HG03025 (cell line): ENCODE measurements around the gene NRL.

Experiments used
- ATAC-seq: cut with Tn5 transposase; IDR thresholded peaks from one replicate; pipeline ENCODE4 v1.9.1; 2021; ENCODE audit warnings: mild to moderate bottlenecking, moderate library complexity; ENCODE audit not compliant: unreplicated experiment, low FRiP score

Gene NRL

GRCh38 chr14:24069411-24069735 is 45.4 kb downstream of the NRL start:
- ATAC-seq = no peak

DNA sequence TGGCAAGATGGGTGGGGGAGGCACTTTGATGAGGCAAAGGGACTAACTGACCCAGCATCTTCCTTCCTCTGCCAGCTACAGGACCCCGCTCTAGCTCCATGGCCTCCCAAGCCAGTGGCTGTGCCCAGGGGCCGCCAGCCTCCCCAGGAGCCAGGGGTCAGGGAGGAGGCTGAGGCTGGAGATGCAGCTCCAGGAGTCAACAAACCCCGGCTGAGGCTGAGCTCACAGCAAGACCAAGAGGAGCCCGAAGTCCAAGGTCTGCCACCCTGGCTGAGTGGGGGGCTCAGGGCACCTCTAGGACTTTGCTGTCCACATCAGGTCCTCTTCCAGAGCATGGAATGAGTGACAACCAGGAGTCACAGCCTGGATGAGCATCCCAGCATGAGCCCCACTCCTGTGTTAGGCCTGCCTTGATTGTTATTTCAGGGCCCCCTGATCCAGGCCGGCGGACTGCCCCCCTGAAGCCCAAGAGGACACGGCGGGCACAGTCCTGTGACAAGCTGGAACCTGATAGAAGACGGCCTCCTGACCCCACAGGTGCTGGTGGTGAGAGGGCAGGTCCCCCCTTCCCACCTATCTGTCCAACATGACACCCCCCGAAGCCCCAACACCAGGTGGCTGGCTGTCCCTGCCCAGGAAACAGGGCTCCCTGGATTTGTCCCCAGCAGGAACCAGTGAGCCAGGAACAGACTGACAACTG is 45.9 kb downstream of the NRL start:
- no peak for ATAC-seq

GRCh38 chr14:24067133-24068082 is 47.3 kb downstream of the NRL start:
- ATAC-seq = no peak

DNA sequence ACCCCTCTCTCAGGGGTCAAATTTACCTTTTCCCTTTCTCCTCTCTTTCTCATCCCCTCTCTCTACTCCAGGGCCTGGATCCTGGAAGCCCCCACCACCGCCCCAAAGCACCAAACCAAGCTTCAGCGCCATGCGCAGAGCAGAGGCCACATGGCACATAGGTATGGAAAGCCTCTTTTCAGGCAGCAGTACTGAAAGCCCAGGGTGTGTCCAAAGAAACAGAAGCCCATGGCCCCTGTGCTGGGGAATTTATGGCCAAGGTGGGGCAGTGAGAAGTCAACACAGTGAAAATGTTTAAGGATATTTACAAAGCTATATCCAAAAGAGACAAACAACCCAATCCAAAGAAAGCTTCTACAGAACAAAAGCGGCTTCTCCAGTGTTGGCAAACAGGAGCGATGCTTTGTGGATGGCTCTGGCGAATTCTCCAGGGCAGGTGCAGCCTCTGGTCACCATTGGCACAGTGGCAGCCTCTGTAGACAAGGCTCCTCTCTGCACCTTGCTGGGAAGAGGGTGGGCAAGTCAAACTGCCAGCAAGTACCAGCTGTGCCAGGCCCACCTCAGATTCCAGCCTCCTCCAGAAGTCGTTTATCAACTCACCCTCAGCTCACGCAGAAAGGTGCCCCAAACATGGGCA is 48.1 kb downstream of the NRL start:
- ATAC-seq = no peak

- ATAC-seq = no peak
Measured at GRCh38 chr14:24065408-24065807, 49.3 kb downstream of the NRL start.

- no peak for ATAC-seq
Measured at GRCh38 chr14:24064856-24065255, 49.9 kb downstream of the NRL start.

- ATAC-seq = no peak
Measured at GRCh38 chr14:24064091-24064795, 50.5 kb downstream of the NRL start.

GRCh38 chr14:24063263-24063836 is 51.4 kb downstream of the NRL start:
- ATAC-seq = no peak

DNA sequence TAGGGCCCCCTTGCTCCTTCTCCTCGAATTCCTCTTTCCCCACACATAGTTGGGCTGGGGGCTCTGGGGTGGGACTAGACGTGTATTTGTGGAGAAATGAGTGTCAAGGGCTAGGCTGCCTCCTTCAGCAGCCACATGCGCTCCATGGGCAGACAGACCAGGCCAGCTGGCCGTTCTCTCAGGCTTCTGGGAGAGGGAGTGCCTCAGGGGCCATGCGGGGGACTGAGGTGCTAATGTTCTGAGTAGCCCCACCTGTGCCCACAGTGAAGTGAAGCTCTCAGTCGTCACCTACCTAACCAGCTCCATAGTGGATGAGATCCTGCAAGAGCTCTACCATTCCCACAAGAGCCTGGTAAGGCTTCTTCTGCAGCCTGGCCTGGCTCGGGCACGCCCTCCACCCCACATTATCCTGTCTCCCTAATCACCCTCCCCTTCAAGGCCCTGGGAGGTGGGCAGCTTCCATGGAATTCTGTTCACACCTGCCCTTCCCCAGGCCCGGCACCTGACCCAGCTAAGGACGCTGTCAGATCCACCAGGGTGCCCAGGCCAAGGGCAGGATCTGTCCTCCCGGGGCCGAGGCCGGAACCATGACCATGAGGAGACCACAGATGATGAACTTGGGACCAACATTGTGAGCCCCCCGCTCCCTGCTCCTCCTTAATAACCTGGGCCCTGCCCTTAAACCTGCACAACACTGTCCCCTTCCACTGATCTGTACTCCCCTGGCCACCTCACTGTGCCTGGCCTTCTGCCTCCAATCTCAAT is 52.4 kb downstream of the NRL start:
- ATAC-seq = no peak

DNA sequence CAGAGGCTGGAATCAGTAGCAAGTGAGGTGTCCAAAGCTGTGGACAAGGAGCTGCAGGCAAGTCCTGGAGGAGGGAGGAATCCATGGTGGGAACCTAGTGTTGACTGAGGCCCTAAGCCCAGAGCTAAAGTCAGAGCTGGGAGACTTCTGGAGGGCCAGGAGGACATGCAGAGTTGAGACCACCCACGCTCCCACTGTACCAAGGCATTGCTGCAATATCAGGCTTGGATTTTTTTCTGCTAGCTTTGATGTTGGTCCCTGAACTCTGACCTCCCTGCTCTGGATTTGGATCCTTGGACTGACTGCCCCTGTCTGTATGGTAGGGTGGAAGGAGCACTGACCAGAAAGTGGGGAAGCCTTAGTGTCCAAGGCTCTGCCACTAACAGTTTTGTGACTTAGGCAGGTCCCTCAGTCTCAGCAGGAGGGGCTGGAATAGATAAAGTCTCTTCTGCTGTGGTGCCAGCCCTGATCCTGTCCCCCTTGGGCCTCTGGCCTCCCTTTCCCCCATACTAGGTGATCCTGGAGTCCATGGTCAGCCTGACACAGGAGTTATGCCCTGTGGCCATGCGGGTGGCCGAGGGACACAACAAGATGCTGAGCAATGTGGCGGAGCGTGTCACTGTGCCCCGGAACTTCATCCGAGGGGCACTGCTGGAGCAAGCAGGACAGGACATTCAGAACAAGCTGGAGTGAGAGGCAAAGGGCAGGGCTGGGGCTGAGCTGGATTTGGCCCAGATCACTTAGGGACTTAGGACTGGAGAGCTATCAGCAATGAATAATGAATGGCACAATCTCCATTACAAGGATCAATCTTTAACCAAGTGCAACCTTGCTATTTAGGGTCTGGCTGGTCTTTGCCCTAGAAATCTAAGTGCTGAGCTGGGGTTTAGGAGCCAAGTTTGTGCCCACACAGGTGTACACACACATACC is 53.5 kb downstream of the NRL start:
- no peak for ATAC-seq

GRCh38 chr14:24060443-24060842 is 54.3 kb downstream of the NRL start:
- ATAC-seq = no peak

DNA sequence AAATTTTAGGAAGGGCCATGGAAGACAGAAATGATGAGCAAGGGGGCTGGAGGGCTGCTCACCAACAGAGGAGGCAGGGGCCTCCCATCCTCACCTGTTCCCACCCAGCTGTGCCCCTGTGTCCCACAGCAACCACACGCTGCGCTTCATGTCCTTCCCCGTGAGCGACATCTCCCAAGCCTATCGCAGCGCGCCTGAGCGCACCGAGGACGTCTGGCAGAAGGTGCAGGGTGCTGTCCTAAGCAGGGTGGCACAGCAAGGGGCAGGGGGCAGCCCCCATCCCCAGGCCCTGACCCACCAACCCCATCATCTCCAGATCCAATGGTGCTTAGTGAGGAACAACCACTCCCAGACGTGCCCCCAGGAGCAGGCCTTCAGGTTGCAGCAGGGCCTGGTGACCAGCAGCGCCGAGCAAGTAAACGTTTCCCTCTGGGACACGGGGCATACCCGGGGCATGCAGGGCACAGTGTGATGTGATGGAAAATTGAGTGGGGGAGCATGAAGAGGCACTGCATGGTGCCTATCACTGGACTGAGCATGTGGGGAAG is 54.8 kb downstream of the NRL start:
- ATAC-seq = no peak

DNA sequence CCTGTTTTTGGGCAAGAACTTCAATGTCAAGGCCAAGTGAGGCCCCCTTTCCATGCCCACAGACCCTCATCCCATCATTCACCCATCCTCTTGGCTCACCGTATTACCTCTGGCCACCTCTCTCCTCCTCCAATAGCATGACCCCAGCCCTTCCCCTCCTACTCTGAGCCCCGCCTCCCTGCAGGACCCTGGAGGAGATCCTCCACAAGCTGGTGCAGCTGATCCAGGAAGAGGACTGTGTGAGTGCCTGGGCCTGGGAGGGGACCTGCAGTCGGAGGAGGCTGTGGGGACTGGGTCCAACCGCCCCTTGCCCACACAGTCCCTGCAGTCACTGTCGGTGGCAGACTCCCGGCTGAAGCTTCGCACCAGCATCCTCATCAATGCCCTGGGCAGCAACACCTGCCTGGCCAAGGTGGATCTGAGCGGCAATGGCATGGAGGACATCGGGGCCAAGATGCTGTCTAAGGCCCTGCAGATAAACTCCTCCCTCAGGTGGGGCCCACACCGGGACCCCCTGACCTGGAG is 55.7 kb downstream of the NRL start:
- no peak for ATAC-seq

DNA sequence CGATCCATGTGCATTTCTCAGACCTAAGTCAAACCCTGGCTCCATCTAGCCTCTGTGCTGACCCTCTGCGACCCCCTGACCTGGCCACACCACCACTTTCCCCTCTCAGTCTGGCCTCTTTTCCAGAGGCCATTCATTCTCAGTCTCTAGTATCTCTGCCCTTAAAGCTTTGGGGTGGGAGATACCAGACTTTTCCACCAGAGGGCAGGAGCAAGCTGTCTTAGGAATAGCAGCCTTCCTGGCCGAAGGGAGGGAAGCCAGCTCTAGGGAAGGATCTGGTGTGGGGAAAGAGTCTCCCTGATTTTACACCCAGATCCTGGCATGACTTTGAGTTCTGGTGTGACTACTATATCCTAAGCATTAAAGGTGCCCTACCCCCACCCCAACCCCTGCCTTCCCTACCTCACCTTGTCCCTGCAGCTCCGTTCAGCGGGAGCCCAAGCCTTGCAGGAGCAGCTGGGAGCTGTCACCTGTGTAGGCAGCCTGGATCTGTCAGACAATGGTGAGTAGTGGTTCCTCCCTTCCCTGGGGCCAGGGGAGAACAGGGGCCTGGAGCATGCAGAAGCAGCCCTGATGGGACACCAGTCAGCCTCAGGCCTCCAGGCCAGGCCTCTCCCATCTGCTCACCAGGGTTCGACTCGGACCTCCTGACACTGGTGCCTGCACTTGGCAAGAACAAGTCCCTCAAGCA is 56.3 kb downstream of the NRL start:
- no peak for ATAC-seq

GRCh38 chr14:24057867-24058259 is 56.9 kb downstream of the NRL start:
- no peak for ATAC-seq

DNA sequence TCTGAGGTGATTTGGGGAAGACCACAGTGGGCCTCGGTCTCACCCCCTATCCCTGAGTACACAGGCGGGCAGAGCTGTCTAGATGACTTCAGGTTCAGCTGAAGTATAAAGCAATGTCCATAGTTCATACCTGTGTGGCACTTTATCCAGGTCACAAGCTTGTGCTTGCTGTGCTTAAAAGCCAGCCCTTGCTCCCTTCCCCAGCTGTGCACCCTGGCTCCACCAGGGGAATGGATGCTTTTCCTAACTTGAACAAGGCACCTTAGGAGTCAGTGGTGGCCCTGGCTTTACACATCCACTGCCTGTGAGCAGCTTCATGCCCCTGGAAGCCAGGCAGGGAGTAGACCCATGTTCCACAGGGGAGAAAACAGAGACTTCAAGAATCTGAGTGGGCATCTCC is 57.5 kb downstream of the NRL start:
- ATAC-seq = no peak

DNA sequence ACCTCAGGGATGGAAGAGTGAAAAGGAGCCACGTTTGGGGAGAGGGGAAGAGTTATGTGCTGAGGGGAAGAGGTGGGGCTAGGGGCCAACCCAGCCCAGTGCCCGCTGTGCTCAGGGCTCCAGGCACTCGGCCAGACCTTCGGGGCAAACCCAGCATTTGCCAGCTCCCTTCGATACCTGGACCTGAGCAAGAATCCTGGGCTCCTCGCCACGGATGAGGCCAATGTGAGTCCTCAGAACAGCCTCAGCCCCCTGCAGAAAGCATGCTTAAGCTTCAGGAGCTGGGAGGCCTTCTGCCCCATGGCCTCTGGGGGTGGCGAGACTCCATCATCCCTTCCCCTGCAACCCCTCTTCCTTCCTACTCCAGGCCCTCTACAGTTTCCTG is 58.0 kb downstream of the NRL start:
- ATAC-seq = no peak
